ENCODE data around the gene RAPGEF5. TPM values are rescaled to one million over a fixed set of nuclear protein-coding genes. Genes with fewer than 3 reads are reported as not detected.

RAPGEF5 gene
- total RNA-seq, 1 experiment from 2014 or later: 15.6 TPM

DNA sequence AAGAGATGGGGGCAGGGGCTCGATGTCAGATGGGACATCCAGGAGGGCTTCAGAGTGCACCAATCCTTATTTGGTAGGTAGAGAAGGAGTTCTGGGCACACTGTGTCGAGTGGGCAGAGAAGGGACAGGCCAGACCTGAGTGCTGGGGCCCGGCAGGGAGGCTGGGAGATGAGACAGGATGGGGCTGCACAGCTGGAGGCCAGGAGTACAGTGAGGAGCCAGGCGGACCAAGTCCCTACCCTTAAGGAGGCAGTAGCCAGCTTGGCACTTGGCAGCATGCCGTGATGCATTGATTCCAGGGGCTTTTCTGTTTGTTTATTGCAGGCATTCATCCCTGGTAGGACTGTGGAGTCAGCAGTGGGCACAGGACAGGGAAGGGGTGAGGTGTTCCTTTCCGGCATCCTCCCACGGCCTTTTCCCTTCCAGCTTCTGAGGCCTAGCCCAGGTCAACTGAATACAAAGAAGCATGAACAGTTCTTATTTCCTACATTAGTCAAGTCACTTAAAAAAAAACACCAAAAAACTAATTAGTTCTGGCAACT is 242.4 kb downstream of the RAPGEF5 start:
- ChIA-PET RAD21 (ENCODE audit: low non-redundant PET in 1 of 2, low total read pairs in 2 of 2, uncharacterized antibody in 2 of 2, unreplicated experiment in 2 of 2) (no interaction called here), POLR2A (no interaction called here), CTCF (no interaction called here)
- no peak overlapping the region for H2AFZ ChIP-seq (ENCODE audit: low read depth, low read length, poor library complexity, severe bottlenecking)
- H4K20me1 ChIP-seq (ENCODE audit: insufficient read depth): no peaks in the 10 kb centered on the region
- H3K4me2 ChIP-seq (ENCODE audit: low read length): no peak overlapping the region
- no TSS peak for BruUV-seq (replicated peaks)
- H3K9me3 ChIP-seq (ENCODE audit: control insufficient read depth in 1 of 2, insufficient read depth in 1 of 2, low read depth in 1 of 2, low read length in 2 of 2): no peaks in the 10 kb centered on the region
- no peak for TF ChIP-seq SRF (IDR thresholded peaks at IDR 0.05; ENCODE audit: low read depth)
- no peak for TF ChIP-seq POLR2A (IDR thresholded peaks at IDR 0.05; ENCODE audit: borderline replicate concordance, extremely low read depth, insufficient read depth, insufficient read length)
- no peak for TF ChIP-seq POLR2AphosphoS5 (IDR thresholded peaks at IDR 0.05; ENCODE audit: low read depth, low read length)
- TF ChIP-seq CBX3 (IDR thresholded peaks at IDR 0.05; ENCODE audit: low read depth): no peak
- TF ChIP-seq ZNF274 (IDR thresholded peaks at IDR 0.05; ENCODE audit: low read depth, low read length): no peak
- no peak for TF ChIP-seq ZFX (IDR thresholded peaks at IDR 0.05)
- TF ChIP-seq CTCF (IDR thresholded peaks at IDR 0.05 in 2 of 3, conservative IDR thresholded peaks at IDR 0.05 in 1 of 3; ENCODE audit: borderline replicate concordance in 1 of 3, insufficient read depth in 1 of 3, low read depth in 2 of 3, low read length in 2 of 3): no peak
- no peak for TF ChIP-seq ZBTB33 (IDR thresholded peaks at IDR 0.05; ENCODE audit: extremely low read depth, insufficient replicate concordance, low read length)
- no peak for TF ChIP-seq JUND (IDR thresholded peaks at IDR 0.05)
- no peak for TF ChIP-seq EGR1 (IDR thresholded peaks at IDR 0.05; ENCODE audit: low read depth)
- TF ChIP-seq ELF1 (IDR thresholded peaks at IDR 0.05; ENCODE audit: borderline replicate concordance, low read depth): no peak
- TF ChIP-seq REST (IDR thresholded peaks at IDR 0.05; ENCODE audit: low read depth): no peak
- no peak for TF ChIP-seq RAD21 (IDR thresholded peaks at IDR 0.05; ENCODE audit: low read depth)
- no peak for TF ChIP-seq EZH2 (IDR thresholded peaks at IDR 0.05)
- TF ChIP-seq CEBPB (IDR thresholded peaks at IDR 0.05; ENCODE audit: low read depth): no peak
- TF ChIP-seq SP1 (IDR thresholded peaks at IDR 0.05; ENCODE audit: low read depth): no peak
- no peak for TF ChIP-seq EZH2phosphoT487 (IDR thresholded peaks at IDR 0.05; ENCODE audit: borderline replicate concordance)
- no peak for TF ChIP-seq ATF3 (IDR thresholded peaks at IDR 0.05)
- TF ChIP-seq YY1 (IDR thresholded peaks at IDR 0.05; ENCODE audit: extremely low read depth, insufficient replicate concordance, low read depth, low read length): no peak
- TF ChIP-seq TCF7L2 (IDR thresholded peaks at IDR 0.05; ENCODE audit: borderline replicate concordance, extremely low read depth, insufficient read depth, insufficient read length): no peak
- no peak overlapping the region for H3K27ac ChIP-seq (ENCODE audit: low read depth, low read length)
- no peaks in the 10 kb centered on the region for H3K79me2 ChIP-seq (ENCODE audit: insufficient read depth, low read length)
- H3K9ac ChIP-seq (ENCODE audit: low read length): no peak overlapping the region
- DNase-seq (ENCODE audit: low read depth, low spot score) (no peak), ATAC-seq (no peak)
- no peaks in the 10 kb centered on the region for H3K4me1 ChIP-seq (ENCODE audit: control insufficient read depth in 1 of 2, insufficient read depth in 2 of 2, low read length in 2 of 2)
- H3K36me3 ChIP-seq (ENCODE audit: control insufficient read depth in 1 of 2, insufficient read depth in 2 of 2, low read length in 2 of 2): no peaks in the 10 kb centered on the region
- H3K4me3 ChIP-seq (replicated peaks in 1 of 2; ENCODE audit: low read depth in 1 of 2, low read length in 2 of 2): no peak overlapping the region
- intact Hi-C loops (cut with micrococcal nuclease): loop anchor here (5.0 kb wide), 1 partner anchor 183 kb away; no protein-coding TSS in a partner anchor
- H3K9me2 ChIP-seq (ENCODE audit: insufficient read depth): no peaks in the 10 kb centered on the region
- H3K27me3 ChIP-seq (ENCODE audit: insufficient read depth, low read length): no peaks in the 10 kb centered on the region
